ENCODE data around the gene BAD. TPM values are rescaled to one million over a fixed set of nuclear protein-coding genes. Genes with fewer than 3 reads are reported as not detected.
A peak's percentile ranks its signal among the peaks of the same experiment; 100 is the strongest.

BAD gene
- total RNA-seq, 1 donor from 2014 or later: 40.0 TPM

- no peak for DNase-seq
Observed at GRCh38 chr11:64296236-64296635, 11.8 kb upstream of the BAD start.

- no peak for DNase-seq
Observed at GRCh38 chr11:64295760-64296159, 11.3 kb upstream of the BAD start.

- no peak for DNase-seq
Observed at GRCh38 chr11:64294774-64295173, 10.3 kb upstream of the BAD start.

DNA sequence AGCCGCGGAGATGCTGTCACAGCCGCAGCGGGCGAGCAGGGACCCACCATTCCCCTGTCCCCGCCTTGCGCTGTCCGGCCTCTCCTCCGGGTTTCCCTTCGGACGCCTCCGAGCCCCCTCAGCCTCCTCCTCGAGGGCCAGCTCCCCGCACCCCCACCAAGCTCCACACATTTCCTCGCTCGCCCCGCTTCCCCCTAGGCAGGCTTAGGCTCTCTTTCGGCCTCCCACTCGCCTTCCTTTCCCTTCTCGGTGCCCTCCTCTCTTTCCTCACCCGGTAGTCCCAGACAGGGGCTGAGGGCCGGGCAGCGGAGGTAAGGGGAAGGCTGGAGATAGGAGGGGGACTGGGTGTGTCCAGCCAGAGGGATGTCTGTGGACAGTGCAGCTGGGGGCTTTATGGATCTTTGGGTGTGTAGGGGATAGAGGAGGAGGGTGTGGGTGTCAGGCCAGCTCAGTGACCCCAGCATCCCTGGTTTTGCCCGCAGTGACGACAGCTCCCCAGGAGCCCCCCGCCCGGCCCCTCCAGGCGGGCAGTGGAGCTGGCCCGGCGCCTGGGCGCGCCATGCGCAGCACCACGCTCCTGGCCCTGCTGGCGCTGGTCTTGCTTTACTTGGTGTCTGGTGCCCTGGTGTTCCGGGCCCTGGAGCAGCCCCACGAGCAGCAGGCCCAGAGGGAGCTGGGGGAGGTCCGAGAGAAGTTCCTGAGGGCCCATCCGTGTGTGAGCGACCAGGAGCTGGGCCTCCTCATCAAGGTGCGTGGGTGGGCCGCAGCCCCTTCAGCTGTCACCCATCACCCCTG is 8.2 kb upstream of the BAD start:
- DNase-seq: no peak

DNA sequence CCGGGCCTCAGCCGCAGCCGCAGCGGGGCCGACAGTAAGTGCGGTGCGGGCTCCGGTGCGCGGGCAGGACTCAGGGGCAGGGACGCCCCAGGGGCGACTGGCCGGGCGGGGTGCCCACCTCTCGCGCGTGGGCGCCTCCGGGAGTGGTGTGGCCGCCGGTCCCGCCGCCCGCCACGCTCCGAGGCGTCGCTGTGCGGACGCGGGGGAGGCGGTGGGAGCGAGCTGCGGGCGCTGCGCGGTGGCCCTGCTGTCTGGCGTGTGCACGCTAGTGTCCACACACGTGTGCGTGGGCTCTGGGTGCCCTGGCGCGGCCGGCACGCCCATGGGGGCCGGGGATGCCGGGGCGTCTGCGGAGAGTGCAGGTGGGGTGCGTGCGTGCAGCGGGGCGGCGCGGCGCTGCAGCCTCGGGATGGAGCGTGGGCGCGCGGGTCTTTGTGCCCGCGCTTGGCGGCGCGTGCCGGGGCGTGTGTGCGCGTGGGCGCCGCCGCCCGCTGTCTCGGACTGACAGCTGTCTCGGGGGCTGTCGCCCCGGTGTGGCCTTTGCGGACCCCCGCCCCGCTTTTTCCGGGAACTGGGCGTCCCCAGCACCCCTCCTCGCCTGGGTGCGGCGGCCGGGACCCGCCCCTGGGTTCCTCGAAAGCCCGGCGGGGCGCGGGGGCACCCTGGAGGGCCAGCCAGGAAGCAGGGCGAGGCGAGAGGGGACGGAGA is 7.4 kb upstream of the BAD start:
- no peak for DNase-seq

DNA sequence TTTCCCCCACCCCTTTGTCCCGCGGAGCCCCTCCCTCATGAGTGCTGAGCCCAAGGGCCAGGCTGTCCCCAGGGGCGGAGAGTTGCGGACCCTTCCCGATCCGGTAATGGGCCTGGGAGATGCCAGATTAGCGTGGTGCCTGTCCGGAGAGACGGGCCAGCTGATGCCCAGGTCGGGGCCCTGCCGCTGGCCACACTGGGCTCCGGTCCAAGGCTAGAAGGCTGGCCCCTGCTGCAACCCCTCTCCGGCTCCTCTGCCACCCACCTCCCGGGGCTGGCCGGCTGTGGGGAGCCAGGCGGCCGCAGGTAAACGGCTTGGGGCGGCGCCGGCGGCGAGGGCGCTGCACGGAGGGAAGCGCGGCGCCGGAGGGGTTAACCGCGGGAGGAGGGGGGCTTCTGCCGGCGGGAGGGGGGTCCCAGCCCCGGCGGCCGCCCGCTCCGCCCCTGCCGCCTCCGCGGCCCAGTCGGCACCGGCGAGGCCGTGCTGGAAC is 6.8 kb upstream of the BAD start, which contains the start of gene KCNK4:
TSS of gene KCNK4 (plus strand) at position 41 of the 490 bp plus-strand sequence. CDS start 1,717 bp downstream, outside the sequence.
- DNase-seq: no peak

DNA sequence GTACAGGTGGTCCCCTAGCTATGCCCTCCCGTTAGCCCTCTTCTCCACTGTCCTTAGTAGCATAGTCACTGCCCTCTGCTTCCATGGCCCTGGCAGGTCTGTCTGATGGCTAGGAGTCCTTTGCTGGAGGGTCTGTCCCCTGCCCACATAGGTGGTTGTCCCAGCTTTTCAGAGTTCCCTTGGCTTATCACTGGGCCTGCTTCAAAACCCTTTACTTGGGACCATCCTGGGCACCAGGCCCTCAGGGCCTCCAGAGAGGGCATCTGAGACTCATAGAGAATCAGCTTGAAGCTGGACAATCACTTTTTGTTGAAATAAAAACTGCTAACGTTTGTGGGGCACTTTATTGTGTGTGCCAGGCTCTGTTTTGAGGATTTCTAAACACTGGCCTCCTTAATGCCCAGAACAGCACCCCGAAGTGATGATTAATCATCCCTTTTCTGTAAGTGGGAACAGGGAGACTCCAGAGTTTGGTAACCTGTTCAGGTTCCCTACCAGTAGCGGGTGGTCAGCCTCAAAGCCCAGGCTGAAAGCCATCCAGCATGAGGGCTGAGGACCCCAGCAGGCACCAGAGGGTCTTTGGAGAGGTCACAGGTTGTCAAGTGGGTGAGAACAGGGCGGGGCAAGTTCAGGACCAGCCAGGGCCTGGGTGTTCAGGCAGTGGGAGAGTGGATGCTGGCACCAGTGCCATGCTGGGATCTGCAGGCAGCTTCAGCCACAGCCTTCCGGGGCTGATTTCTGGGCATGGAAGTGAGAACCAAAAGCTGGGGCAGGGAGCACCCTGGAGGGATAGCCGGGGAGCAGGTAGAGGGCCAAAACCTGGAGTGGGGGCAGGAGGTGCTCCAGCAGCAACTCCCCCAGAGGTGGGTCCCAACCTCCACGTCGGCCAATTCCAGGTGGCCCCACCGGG is 6.1 kb upstream of the BAD start:
- no peak for DNase-seq

- DNase-seq: no peak
Observed at GRCh38 chr11:64289002-64289564, 4.6 kb upstream of the BAD start.

DNA sequence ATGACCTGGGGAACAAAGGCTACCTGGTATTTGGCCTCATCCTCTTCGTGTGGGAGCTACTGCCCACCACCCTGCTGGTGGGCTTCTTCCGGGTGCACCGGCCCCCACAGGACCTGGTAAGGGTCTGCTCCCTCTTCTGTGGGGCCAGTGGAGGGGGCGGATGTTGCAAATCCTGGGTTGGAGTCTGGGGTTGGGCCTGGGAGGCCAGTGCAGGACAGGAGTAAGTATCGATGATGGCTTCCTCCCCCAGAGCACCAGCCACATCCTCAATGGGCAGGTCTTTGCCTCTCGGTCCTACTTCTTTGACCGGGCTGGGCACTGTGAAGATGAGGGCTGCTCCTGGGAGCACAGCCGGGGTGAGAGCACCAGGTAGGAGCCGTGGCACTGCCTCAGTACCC is 3.9 kb upstream of the BAD start:
- no peak for DNase-seq

- no peak for DNase-seq
Observed at GRCh38 chr11:64287676-64288352, 3.3 kb upstream of the BAD start.

GRCh38 chr11:64286801-64287159 is 2.3 kb upstream of the BAD start:
- DNase-seq: no peak

GRCh38 chr11:64285885-64286800 is 1.7 kb upstream of the BAD start:
- no peak for DNase-seq

- peak; percentile 92 for DNase-seq
Observed at GRCh38 chr11:64284962-64285884, 758 bp upstream of the BAD start, which contains the start of gene GPR137. TSS of gene GPR137 (plus strand) at chr11:64285848. CDS start at chr11:64286525, 677 bp downstream.

DNA sequence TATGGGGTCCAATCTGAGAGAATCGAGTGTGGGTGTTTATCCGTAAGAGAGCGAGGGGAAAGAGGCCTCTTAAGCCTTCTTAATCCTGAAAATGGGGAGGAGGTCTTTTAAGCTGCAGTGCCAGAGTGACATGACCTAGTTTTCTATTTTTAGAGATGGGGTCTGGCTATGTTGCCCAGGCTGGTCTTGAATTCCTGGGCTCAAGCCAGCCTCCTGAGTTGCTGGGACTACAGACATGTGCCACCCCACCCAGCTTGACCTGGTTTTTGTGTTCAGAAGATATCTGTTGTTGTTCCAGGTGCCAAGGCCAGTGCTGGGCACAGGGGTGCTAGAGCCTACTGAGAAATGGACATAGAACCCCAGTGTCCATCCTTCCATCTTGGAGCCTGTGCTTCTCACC is 1.4 kb downstream of the BAD start:
- DNase-seq: no peak

GRCh38 chr11:64281957-64282770 is 2.3 kb downstream of the BAD start:
- no peak for DNase-seq

- no peak for DNase-seq
Observed at GRCh38 chr11:64278576-64279190, 5.8 kb downstream of the BAD start.

DNA sequence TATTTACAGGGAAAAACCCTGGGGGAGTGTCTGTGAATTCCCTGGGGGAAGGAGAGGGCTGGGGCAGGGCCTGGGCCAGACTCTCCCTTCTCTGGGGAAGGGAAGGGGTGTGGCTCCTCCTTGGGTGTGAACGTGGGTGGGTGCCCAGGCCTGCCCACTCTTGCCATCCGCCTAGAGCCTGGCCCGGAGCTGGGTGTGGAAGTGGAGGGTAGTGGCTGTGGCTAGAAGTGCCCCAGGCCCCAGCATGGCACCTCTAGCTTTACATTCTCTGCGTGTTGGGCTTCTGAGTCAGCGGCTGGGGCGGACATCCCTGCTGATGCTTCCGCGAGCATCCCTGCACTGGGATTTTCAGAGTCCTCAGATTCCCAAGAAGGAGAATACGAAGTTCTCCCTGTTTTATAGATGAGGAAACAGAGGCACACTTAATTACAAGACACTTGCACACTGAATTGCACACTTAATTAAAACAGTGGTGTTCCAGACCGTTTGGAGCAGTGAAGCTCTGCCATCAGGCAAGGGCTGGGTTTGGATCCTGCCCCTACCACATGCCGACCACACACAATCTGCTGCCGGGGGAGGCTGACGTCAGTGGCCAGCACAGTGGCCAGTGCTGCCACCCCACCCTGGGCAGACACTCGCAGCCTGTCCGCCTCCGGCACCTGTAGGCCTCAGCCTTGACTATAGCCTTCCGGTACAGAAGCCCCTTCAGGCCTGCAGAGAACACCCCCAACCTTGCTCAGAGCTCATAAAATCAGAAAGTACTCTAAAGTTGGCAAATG is 7.6 kb downstream of the BAD start:
- DNase-seq: no peak
